ENCODE data around the gene EARS2.

Gene EARS2

GRCh38 chr16:23476289-23476688 lies 80.9 kb downstream of the EARS2 start:
- DNase-seq (ENCODE audit: low spot score): no peak
- no peak for TF ChIP-seq CTCF (IDR thresholded peaks at IDR 0.05; ENCODE audit: extremely low read depth, missing control alignments)
